HepG2 (cell line): ENCODE measurements around the gene PCSK6. TPM values are rescaled to one million over a fixed set of nuclear protein-coding genes. Genes with fewer than 3 reads are reported as not detected.

ENCODE experiments used
- CBX5 ChIP-seq: sonication (generic); formaldehyde crosslinking; IDR thresholded peaks from 2 replicates; pipeline ENCODE4 v1.4.0; 2020; ENCODE audit warnings: missing genetic modification reagents, borderline replicate concordance
- GMEB2 ChIP-seq: IDR thresholded peaks from 2 replicates; pipeline ENCODE4 v1.6.1; 2016; ENCODE audit warnings: missing biosample characterization, missing genetic modification reagents, low read depth
- GZF1 ChIP-seq: sonication (generic); formaldehyde crosslinking; IDR thresholded peaks from 2 replicates; pipeline ENCODE4 v1.5.1; 2020; ENCODE audit warnings: mild to moderate bottlenecking, missing genetic modification reagents
- HNRNPL ChIP-seq: fragments of 200-400 bp; formaldehyde crosslinking; IDR thresholded peaks from 2 replicates; pipeline ENCODE4 v1.6.1; 2017; ENCODE audit warnings: mild to moderate bottlenecking, low read depth, low read length
- LRRFIP1 ChIP-seq: sonication (generic); formaldehyde crosslinking; conservative IDR thresholded peaks from 2 replicates; pipeline ENCODE4 v1.4.0; 2020; ENCODE audit warnings: missing genetic modification reagents
- STAG1 ChIP-seq: sonication (generic); formaldehyde crosslinking; IDR thresholded peaks from 2 replicates; pipeline ENCODE4 v1.4.0; 2020; ENCODE audit warnings: missing genetic modification reagents
- TARDBP ChIP-seq: sonication (generic); formaldehyde crosslinking; IDR thresholded peaks from 2 replicates; pipeline ENCODE4 v1.8.0; 2022; ENCODE audit warnings: mild to moderate bottlenecking, missing genetic modification reagents
- TBP ChIP-seq: sonication (generic); formaldehyde crosslinking; IDR thresholded peaks from 2 replicates; pipeline ENCODE4 v1.5.0; 2020; ENCODE audit warnings: missing genetic modification reagents
- TMF1 ChIP-seq: sonication (generic); formaldehyde crosslinking; IDR thresholded peaks from 2 replicates; pipeline ENCODE4 v1.8.1; 2022; ENCODE audit warnings: low read depth, missing genetic modification reagents
- ZMYM3 ChIP-seq: sonication (generic); formaldehyde crosslinking; IDR thresholded peaks from 2 replicates; pipeline ENCODE4 v1.5.1; 2020; ENCODE audit warnings: mild to moderate bottlenecking, missing genetic modification reagents
- ZNF407 ChIP-seq: sonication (generic); formaldehyde crosslinking; IDR thresholded peaks from one replicate; pipeline ENCODE4 v1.5.1; 2020; ENCODE audit warnings: mild to moderate bottlenecking, missing genetic modification reagents; ENCODE audit errors: not compliant biosample characterization
- ZNF556 ChIP-seq: sonication (generic); formaldehyde crosslinking; IDR thresholded peaks from 2 replicates; pipeline ENCODE4 v1.4.0; 2020; ENCODE audit warnings: mild to moderate bottlenecking, missing genetic modification reagents, borderline replicate concordance
- ZNF772 ChIP-seq: sonication (generic); formaldehyde crosslinking; IDR thresholded peaks from 2 replicates; pipeline ENCODE4 v1.5.0; 2020; ENCODE audit warnings: mild to moderate bottlenecking, missing genetic modification reagents
- polyA plus RNA-seq, 8 experiments: library from polyadenylated mRNA; depleted of rRNA in 3 of 8; stranded (reverse) in 7 of 8; unstranded in 1 of 8; fragments of >200 nt; fragmentation: Illumina TruSeq in 4 of 8; extraction: Trizol in 4 of 8; gene quantifications; 2 replicates each; pipeline versions ENCODE4 v1.2.1 to v1.2.3, GENCODE V29; 2011 to 2016; ENCODE audit warnings: low read depth in 4 of 8, missing spikeins in 1 of 8, mixed read lengths in 1 of 8; ENCODE audit not compliant: insufficient read depth in 1 of 8
- total RNA-seq, 5 experiments: library from RNA; depleted of rRNA; stranded (reverse); fragments of >200 nt; fragmentation: Illumina TruSeq; extraction: Trizol; gene quantifications; 2 replicates each; pipeline ENCODE4 v1.2.3, GENCODE V29; 2016; ENCODE audit warnings: low read depth in 1 of 5
- TF ChIP-seq, protein P1 (sequence below): IDR thresholded peaks from 2 replicates; pipeline ENCODE4 v1.6.1; 2016; ENCODE audit warnings: low read depth

The PCSK6 gene
- total and polyA plus RNA-seq, 2 of the 13 experiments (the other 11 are each of a cell fraction or from before 2014, with no cell fraction given): 56.5 to 155 TPM

DNA sequence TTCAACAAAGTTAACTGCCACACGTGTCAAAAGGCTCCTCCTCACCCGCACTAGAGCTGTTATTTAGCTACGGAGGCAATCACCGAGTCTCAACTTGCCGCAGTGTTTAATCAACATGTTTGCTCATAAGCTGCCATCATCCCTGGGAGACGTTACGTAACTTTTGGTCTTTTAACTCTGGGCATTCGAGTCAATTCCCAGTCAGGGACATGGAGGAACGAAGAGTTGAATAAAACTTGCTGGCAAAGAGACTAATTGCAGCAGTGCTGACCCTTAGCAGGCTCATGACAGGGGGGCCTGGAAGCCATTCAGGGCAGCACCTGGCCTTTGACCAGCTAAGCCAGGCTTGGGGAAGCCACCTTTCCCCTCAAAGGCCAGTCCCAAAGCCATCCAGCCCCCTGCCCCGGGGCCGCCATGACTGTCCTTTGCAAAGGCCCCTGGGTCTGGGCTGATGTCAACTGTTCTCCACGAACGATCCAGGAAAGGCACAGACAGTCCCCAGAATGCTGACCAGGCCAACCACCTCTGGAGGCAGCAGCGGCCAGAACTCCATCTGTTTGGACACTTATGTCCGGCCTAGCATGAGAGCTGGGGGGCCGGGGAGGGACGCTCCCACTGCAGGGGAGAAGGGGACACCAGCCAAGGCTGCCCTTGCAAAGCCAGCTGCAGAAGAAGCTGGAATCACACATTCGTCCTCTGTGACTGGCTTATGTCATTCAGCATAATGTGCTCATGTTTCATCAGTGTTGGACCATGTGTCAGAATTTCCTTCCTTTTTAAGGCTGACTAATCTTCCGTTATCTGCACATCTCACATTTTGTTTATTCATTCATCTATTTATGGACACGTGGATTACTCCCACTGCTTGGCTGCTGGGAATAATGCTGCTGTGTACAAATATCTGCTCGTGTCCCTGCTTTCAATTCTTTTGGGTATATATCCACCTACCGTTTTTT, 43.7 kb downstream of the PCSK6 start (continued):
- no peak for TF ChIP-seq ZNF407 (CRISPR knock-in tag)
- peak; percentile 73; the same call in 1 of the 2 replicates for TF ChIP-seq TMF1 (CRISPR knock-in tag)
- peak; percentile 21; the same call in 1 of the 2 replicates for TF ChIP-seq CBX5 (CRISPR knock-in tag)
- no peak; the same call in 1 of the 2 replicates for TF ChIP-seq STAG1 (CRISPR knock-in tag)
- TF ChIP-seq, protein P1, sequence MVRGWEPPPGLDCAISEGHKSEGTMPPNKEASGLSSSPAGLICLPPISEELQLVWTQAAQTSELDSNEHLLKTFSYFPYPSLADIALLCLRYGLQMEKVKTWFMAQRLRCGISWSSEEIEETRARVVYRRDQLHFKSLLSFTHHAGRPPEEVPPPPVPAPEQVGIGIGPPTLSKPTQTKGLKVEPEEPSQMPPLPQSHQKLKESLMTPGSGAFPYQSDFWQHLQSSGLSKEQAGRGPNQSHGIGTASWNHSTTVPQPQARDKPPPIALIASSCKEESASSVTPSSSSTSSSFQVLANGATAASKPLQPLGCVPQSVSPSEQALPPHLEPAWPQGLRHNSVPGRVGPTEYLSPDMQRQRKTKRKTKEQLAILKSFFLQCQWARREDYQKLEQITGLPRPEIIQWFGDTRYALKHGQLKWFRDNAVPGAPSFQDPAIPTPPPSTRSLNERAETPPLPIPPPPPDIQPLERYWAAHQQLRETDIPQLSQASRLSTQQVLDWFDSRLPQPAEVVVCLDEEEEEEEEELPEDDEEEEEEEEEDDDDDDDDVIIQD: peak; percentile 88; the same call in 1 of the 2 replicates
- TF ChIP-seq ZMYM3: peak; percentile 50
- TF ChIP-seq ZNF556 (CRISPR knock-in tag): peak; percentile 83; the same call in 1 of the 2 replicates
- 0 out of 2 replicates have a peak, but pooled peaks have one; percentile 73 for TF ChIP-seq ZNF772 (CRISPR knock-in tag)
- TF ChIP-seq TBP (CRISPR knock-in tag): no peak
- no peak for TF ChIP-seq LRRFIP1 (CRISPR knock-in tag)
- TF ChIP-seq GMEB2: 0 out of 2 replicates have a peak, but pooled peaks have one; percentile 20
- no peak for TF ChIP-seq GZF1
- TF ChIP-seq HNRNPL: no peak
- TF ChIP-seq TARDBP: peak; percentile 82
